Naive thymus-derived CD8-positive, alpha-beta T cell (primary cell): ENCODE measurements around the gene TADA2B. TPM values are rescaled to one million over a fixed set of nuclear protein-coding genes. Genes with fewer than 3 reads are reported as not detected.

ENCODE experiments used
- ATAC-seq, 2 donors: fragments of 150-1000 bp; cut with Tn5 transposase in 1 of 2; sonication (Bioruptor Pico), chemical (Tn5 transposase) in 1 of 2; 1 replicate in 1 of 2; 2 replicates in 1 of 2; pipeline ENCODE4 v1.10.0; 2021; ENCODE audit warnings: mild to moderate bottlenecking in 2 of 2, moderate library complexity in 2 of 2
- POLR2A ChIA-PET: fragments of 350-600 bp; sonication (Branson Sonifier 250); formaldehyde crosslinking; loops from one replicate; lab custom pipeline; 2021; ENCODE audit warnings: antibody characterized with exemption; lab: Charles Lee
- DNase-seq, 10 donors: peaks; one replicate each; pipeline versions ENCODE4 v3.0.0 to v3.0.0-alpha.2; 2020 to 2022
- H3K27ac Mint-ChIP-seq, 10 donors: one replicate each; pipeline ENCODE4 v1.8.0; 2020 to 2022; ENCODE audit warnings: mild to moderate bottlenecking in 10 of 10, mixed read lengths in 10 of 10, moderate library complexity in 4 of 10, inconsistent platforms in 1 of 10
- H3K27me3 Mint-ChIP-seq, 5 donors: one replicate each; pipeline ENCODE4 v1.8.0; 2021 to 2022; ENCODE audit warnings: mixed read lengths in 5 of 5
- H3K36me3 Mint-ChIP-seq, 3 donors: one replicate each; pipeline ENCODE4 v1.8.0; 2020 to 2022; ENCODE audit warnings: mixed read lengths in 3 of 3, mild to moderate bottlenecking in 2 of 3, inconsistent platforms in 1 of 3
- H3K4me1 Mint-ChIP-seq, 4 donors: one replicate each; pipeline ENCODE4 v1.8.0; 2021 to 2022; ENCODE audit warnings: mixed read lengths in 4 of 4
- H3K4me3 Mint-ChIP-seq, 10 donors: one replicate each; pipeline ENCODE4 v1.8.0; 2020 to 2022; ENCODE audit warnings: mild to moderate bottlenecking in 10 of 10, mixed read lengths in 10 of 10, moderate library complexity in 6 of 10, inconsistent platforms in 1 of 10
- H3K9me3 Mint-ChIP-seq, 9 donors: one replicate each; pipeline ENCODE4 v1.8.0; 2020 to 2022; ENCODE audit warnings: mixed read lengths in 9 of 9, mild to moderate bottlenecking in 3 of 9, inconsistent platforms in 1 of 9, moderate library complexity in 1 of 9
- polyA plus RNA-seq, 3 donors: library from polyadenylated mRNA; unstranded; fragments of 300-500 nt; fragmentation: Illumina TruSeq; gene quantifications; one replicate each; pipeline ENCODE4 v1.2.3, GENCODE V29; 2021
- total RNA-seq, 8 experiments: library from RNA in 2 of 8; stranded (reverse) in 2 of 8; gene quantifications; one replicate each; pipeline ENCODE4 v1.2.3 and lab custom pipeline; 2021 to 2026

Gene TADA2B
- total and polyA plus RNA-seq, 5 experiments from 2014 or later, result 2.6 to 55.2 (median 4.8) TPM

GRCh38 chr4:7052923-7053715, 9.9 kb downstream of the TADA2B start:
- DNase-seq (peak in 2 of 10 donors; percentile 9 to 16), ATAC-seq (peak; percentile 43 to 53)
- peaks cover 5 to 56% (median 10%) of the 10 kb centered on the region in 3 donors for H3K36me3 Mint-ChIP-seq
- H3K4me1 Mint-ChIP-seq, result peaks cover 18 to 56% (median 38%) of the 10 kb centered on the region in 4 donors
- H3K27ac Mint-ChIP-seq, result peak overlapping the region in 9 of 10 donors; percentile 14 to 89 (median 56)
- no peaks in the 10 kb centered on the region for H3K9me3 Mint-ChIP-seq
- peak overlapping the region in 4 of 10 donors; percentile 6 to 69 (median 33) for H3K4me3 Mint-ChIP-seq
- POLR2A ChIA-PET, result interaction anchor here (0.6 to 1.6 kb wide), 2 partner anchors 14 to 409 kb away, joined by 5 to 9 read pairs; partner anchors contain the start of gene GRPEL1
- no peaks in the 10 kb centered on the region for H3K27me3 Mint-ChIP-seq

- POLR2A ChIA-PET, result no interaction called here
- no peaks in the 10 kb centered on the region for H3K9me3 Mint-ChIP-seq
- H3K27me3 Mint-ChIP-seq, result no peaks in the 10 kb centered on the region
- H3K27ac Mint-ChIP-seq, result peak overlapping the region in 5 of 10 donors; percentile 14 to 66 (median 62)
- H3K4me1 Mint-ChIP-seq, result peaks cover 15 to 52% (median 32%) of the 10 kb centered on the region in 4 donors
- peaks cover 5 to 64% (median 10%) of the 10 kb centered on the region in 3 donors for H3K36me3 Mint-ChIP-seq
- ATAC-seq (no peak), DNase-seq (no peak)
- H3K4me3 Mint-ChIP-seq, result peak overlapping the region in 1 of 10 donors; percentile 34
Observed at GRCh38 chr4:7054106-7054880, 11.1 kb downstream of the TADA2B start.

- no peak for DNase-seq
- no peaks in the 10 kb centered on the region for H3K27me3 Mint-ChIP-seq
- no peaks in the 10 kb centered on the region for H3K9me3 Mint-ChIP-seq
- POLR2A ChIA-PET, result no interaction called here
- peak overlapping the region in 3 of 10 donors; percentile 27 to 60 (median 34) for H3K27ac Mint-ChIP-seq
- no peak for ATAC-seq
- H3K36me3 Mint-ChIP-seq, result peaks cover 5 to 72% (median 10%) of the 10 kb centered on the region in 3 donors
- peaks cover 9 to 44% (median 26%) of the 10 kb centered on the region in 4 donors for H3K4me1 Mint-ChIP-seq
- H3K4me3 Mint-ChIP-seq, result no peak overlapping the region
Observed at GRCh38 chr4:7055111-7055989, 12.2 kb downstream of the TADA2B start.

GRCh38 chr4:7055990-7056325, 12.8 kb downstream of the TADA2B start:
- Mint-ChIP-seq H3K4me3 (no peak overlapping the region), H3K27ac (peak overlapping the region in 1 of 10 donors; percentile 34), H3K4me1 (peaks cover 9 to 41% (median 25%) of the 10 kb centered on the region in 4 donors), H3K36me3 (peaks cover 5 to 77% (median 12%) of the 10 kb centered on the region in 3 donors), H3K27me3 (no peaks in the 10 kb centered on the region), H3K9me3 (no peaks in the 10 kb centered on the region)
- DNase-seq, result no peak
- no peak for ATAC-seq
- POLR2A ChIA-PET, result interaction anchor here (1.1 kb wide), 1 partner anchor 12 kb away, joined by 5 read pairs; the partner anchor contains the start of gene TADA2B

- peaks cover 5 to 91% (median 20%) of the 10 kb centered on the region in 3 donors for H3K36me3 Mint-ChIP-seq
- H3K9me3 Mint-ChIP-seq, result no peaks in the 10 kb centered on the region
- ATAC-seq (peak in 1 of 2 donors; percentile 15), DNase-seq (no peak)
- H3K4me1 Mint-ChIP-seq, result peaks cover 6 to 20% (median 15%) of the 10 kb centered on the region in 4 donors
- no peak overlapping the region for H3K4me3 Mint-ChIP-seq
- H3K27ac Mint-ChIP-seq, result peak overlapping the region in 5 of 10 donors; percentile 20 to 89 (median 35)
- POLR2A ChIA-PET, result interaction anchor here (1.7 kb wide), 1 partner anchor 9 kb away, joined by 6 read pairs; the partner anchor contains the start of gene GRPEL1
- H3K27me3 Mint-ChIP-seq, result no peaks in the 10 kb centered on the region
Observed at GRCh38 chr4:7058792-7059191, 15.6 kb downstream of the TADA2B start.

- Mint-ChIP-seq H3K36me3 (peaks cover 0 to 89% (median 13%) of the 10 kb centered on the region in 3 donors), H3K27ac (peak overlapping the region in 1 of 10 donors; percentile 39), H3K9me3 (no peaks in the 10 kb centered on the region), H3K27me3 (no peaks in the 10 kb centered on the region), H3K4me1 (peaks cover 4 to 20% (median 15%) of the 10 kb centered on the region in 4 donors), H3K4me3 (no peak overlapping the region)
- DNase-seq, result no peak
- ATAC-seq, result no peak
- POLR2A ChIA-PET, result interaction anchor here (1.7 kb wide), 1 partner anchor 8 kb away, joined by 6 read pairs; the partner anchor contains the start of gene GRPEL1
Observed at GRCh38 chr4:7059662-7060061, 16.5 kb downstream of the TADA2B start.

GRCh38 chr4:7060346-7061150, 17.4 kb downstream of the TADA2B start:
- Mint-ChIP-seq H3K27ac (peak overlapping the region in 2 of 10 donors; percentile 7 to 69), H3K4me3 (no peak overlapping the region), H3K9me3 (no peaks in the 10 kb centered on the region), H3K4me1 (peaks cover 4 to 28% (median 24%) of the 10 kb centered on the region in 4 donors), H3K36me3 (peaks cover 0 to 88% (median 11%) of the 10 kb centered on the region in 3 donors), H3K27me3 (no peaks in the 10 kb centered on the region)
- no peak for ATAC-seq
- no peak for DNase-seq
- POLR2A ChIA-PET, result no interaction called here

GRCh38 chr4:7061815-7062214, 18.6 kb downstream of the TADA2B start:
- POLR2A ChIA-PET, result interaction anchor here (0.5 to 3.6 kb wide), 3 partner anchors 17 to 146 kb away, joined by 3 to 12 read pairs (median 4); partner anchors contain the start of gene TADA2B
- Mint-ChIP-seq H3K4me3 (no peak overlapping the region), H3K4me1 (peaks cover 3 to 38% (median 34%) of the 10 kb centered on the region in 4 donors), H3K9me3 (no peaks in the 10 kb centered on the region), H3K36me3 (peaks cover 0 to 77% (median 11%) of the 10 kb centered on the region in 3 donors), H3K27me3 (no peaks in the 10 kb centered on the region), H3K27ac (no peak overlapping the region)
- DNase-seq, result no peak
- ATAC-seq, result no peak

DNA sequence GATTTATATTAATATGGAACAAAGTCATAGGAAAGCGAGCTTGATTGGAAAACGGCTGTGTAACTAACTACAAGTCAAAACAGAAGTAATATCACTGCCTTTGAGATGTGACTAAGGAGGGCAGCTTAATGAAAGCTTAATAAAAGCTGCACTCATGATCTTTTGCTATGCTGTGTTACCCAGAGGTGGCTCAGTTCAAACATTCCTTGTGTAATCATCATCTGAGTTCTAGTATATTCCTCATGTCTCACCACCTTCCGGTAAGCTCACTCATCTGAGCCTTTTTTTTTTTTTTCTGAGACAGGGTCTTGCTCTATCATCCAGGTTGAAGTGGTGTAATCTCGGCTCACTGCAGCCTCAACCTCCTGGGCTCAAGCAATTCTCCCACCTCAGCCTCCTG, 19.6 kb downstream of the TADA2B start:
- Mint-ChIP-seq H3K9me3 (no peaks in the 10 kb centered on the region), H3K27ac (peak overlapping the region in 2 of 10 donors; percentile 37 to 68), H3K27me3 (no peaks in the 10 kb centered on the region), H3K4me3 (no peak overlapping the region), H3K36me3 (peaks cover 0 to 71% (median 11%) of the 10 kb centered on the region in 3 donors), H3K4me1 (peaks cover 6 to 41% (median 39%) of the 10 kb centered on the region in 4 donors)
- POLR2A ChIA-PET, result interaction anchor here (1.3 to 3.6 kb wide), 3 partner anchors 16 to 19 kb away, joined by 4 to 12 read pairs (median 4); partner anchors contain the start of gene TADA2B
- no peak for ATAC-seq
- no peak for DNase-seq

DNA sequence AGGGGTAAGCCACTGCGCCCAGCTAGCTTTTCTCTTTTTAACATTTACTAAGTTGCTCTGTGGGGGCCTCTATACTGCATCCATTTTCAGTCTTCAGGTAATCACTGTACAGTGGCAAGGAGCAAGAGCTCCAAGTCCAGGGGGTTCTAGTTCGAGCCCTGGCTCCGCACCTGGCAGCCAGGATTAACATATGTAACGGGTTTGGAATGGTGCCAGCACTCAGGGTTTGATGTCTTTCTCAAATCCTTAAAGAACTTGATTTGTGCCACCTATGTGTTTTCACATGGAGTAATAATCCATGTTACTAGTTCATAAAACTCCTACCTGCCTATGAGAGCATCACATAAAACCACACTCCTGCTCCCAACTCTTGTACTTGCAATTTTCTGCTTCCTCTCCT, 20.2 kb downstream of the TADA2B start:
- H3K27me3 Mint-ChIP-seq, result no peaks in the 10 kb centered on the region
- POLR2A ChIA-PET, result interaction anchor here (1.3 to 3.6 kb wide), 2 partner anchors 17 to 20 kb away, joined by 4 to 12 read pairs; partner anchors contain the start of gene TADA2B
- H3K4me1 Mint-ChIP-seq, result peaks cover 8 to 47% (median 40%) of the 10 kb centered on the region in 4 donors
- H3K4me3 Mint-ChIP-seq, result no peak overlapping the region
- peaks cover 0 to 66% (median 11%) of the 10 kb centered on the region in 3 donors for H3K36me3 Mint-ChIP-seq
- DNase-seq (no peak), ATAC-seq (no peak)
- H3K9me3 Mint-ChIP-seq, result no peaks in the 10 kb centered on the region
- H3K27ac Mint-ChIP-seq, result peak overlapping the region in 9 of 10 donors; percentile 1 to 87 (median 45)
